Smooth muscle cell (in vitro differentiated cells): ENCODE data around the gene ERAS. TPM values are rescaled to one million over a fixed set of nuclear protein-coding genes. Genes with fewer than 3 reads are reported as not detected.

ENCODE experiments used
- DNase-seq: peaks from one replicate; lab custom pipeline; 2025; ENCODE audit not compliant: unreplicated experiment; lab: John Stamatoyannopoulos, UW
- H2AFZ ChIP-seq: fragments of 200-600 bp; sonication (generic); 2 replicates; pipeline ENCODE4 v1.6.0; 2016; ENCODE audit warnings: antibody characterized with exemption, low read depth, mild to moderate bottlenecking
- H3F3A ChIP-seq: fragments of 200-600 bp; sonication (generic); 2 replicates; pipeline ENCODE4 v1.6.0; 2017; ENCODE audit warnings: antibody characterized with exemption, low read depth
- H3K27ac ChIP-seq: fragments of 200-600 bp; sonication (generic); 2 replicates; pipeline ENCODE4 v1.5.1; 2016; ENCODE audit warnings: low read depth, mild to moderate bottlenecking
- H3K27me3 ChIP-seq: fragments of 200-600 bp; sonication (generic); 2 replicates; pipeline ENCODE4 v1.6.1; 2016; ENCODE audit warnings: low read depth, mild to moderate bottlenecking
- H3K36me3 ChIP-seq: fragments of 200-600 bp; sonication (generic); 2 replicates; pipeline ENCODE4 v1.5.1; 2016; ENCODE audit warnings: low read depth
- H3K4me1 ChIP-seq: fragments of 200-600 bp; sonication (generic); 2 replicates; pipeline ENCODE4 v1.5.1; 2016; ENCODE audit warnings: low read depth
- H3K4me2 ChIP-seq: fragments of 200-600 bp; sonication (generic); 2 replicates; pipeline ENCODE4 v1.6.0; 2016; ENCODE audit warnings: mild to moderate bottlenecking
- H3K4me3 ChIP-seq: fragments of 200-600 bp; sonication (generic); 2 replicates; pipeline ENCODE4 v1.5.1; 2016; ENCODE audit warnings: mild to moderate bottlenecking
- H3K79me2 ChIP-seq: fragments of 200-600 bp; sonication (generic); 2 replicates; pipeline ENCODE4 v1.6.0; 2016; ENCODE audit warnings: low read depth, mild to moderate bottlenecking
- H3K9ac ChIP-seq: fragments of 200-600 bp; sonication (generic); 2 replicates; pipeline ENCODE4 v1.6.0; 2016; ENCODE audit warnings: low read depth
- H3K9me3 ChIP-seq: fragments of 200-600 bp; sonication (generic); replicated peaks from 2 replicates; pipeline ENCODE4 v1.5.1; 2016; ENCODE audit warnings: low read depth
- H4K20me1 ChIP-seq: fragments of 200-600 bp; sonication (generic); 2 replicates; pipeline ENCODE4 v1.6.0; 2016; ENCODE audit warnings: low read depth
- WGBS: methylation state at CpG from one replicate; pipeline ENCODE4 v1.1.7; 2016; ENCODE audit warnings: low lambda C conversion rate; 5-methylcytosine and 5-hydroxymethylcytosine counted together
- polyA plus RNA-seq: library from polyadenylated mRNA; unstranded; fragments of >200 nt; fragmentation: Nextera tagmentation; extraction: Ambion mirVana; gene quantifications from 2 replicates; pipeline ENCODE4 v1.2.1, GENCODE V29; 2016
- total RNA-seq: library from RNA; depleted of rRNA; stranded (reverse); fragments of >200 nt; gene quantifications from 2 replicates; pipeline ENCODE4 v1.2.3, GENCODE V29; 2014
- TF ChIP-seq, protein P1 (sequence below): fragments of 200-600 bp; sonication (generic); IDR thresholded peaks from 2 replicates; pipeline ENCODE4 v1.5.1; 2017; ENCODE audit warnings: borderline replicate concordance, mild to moderate bottlenecking, antibody characterized with exemption; ENCODE audit not compliant: insufficient read depth, poor library complexity, severe bottlenecking

The ERAS gene
- total and polyA plus RNA-seq, 2 experiments from 2014 or later: not detected

DNA sequence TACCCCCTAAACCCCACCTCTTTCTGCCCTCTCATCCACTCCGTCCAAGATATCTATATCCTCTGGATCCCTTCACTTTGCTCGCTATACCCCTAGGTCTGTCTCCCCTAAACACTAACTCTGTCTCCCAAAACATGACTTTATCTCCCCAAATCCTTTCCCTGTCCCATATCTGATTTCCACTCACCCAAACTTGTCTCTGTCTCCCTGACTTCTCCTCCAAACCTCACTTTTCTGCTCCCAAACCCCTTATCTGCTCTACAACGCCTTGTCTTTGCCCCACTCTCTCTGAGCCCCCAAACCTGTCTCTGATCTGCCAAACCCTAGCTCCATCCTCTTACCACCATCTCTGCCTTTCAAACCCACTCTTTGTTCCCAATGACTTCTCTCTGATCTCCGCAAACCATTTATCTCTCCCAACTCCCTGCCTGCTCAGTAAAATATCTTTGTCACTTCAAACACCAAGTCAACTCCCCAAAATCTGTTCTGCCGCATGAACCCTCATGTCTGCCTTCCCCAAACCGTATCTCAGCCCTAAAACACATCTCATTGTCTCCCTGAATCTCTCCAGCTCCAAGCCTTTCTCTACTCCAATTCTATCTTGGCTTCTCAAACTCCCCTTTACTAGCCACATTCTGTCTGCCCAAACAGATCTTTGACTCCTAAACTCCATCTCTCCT, 39.3 kb upstream of the ERAS start:
- Histone ChIP-seq H4K20me1 (no peaks in the 10 kb centered on the region), H3K36me3 (no peaks in the 10 kb centered on the region), H3K27me3 (no peaks in the 10 kb centered on the region), H3K4me2 (no peak overlapping the region), H2AFZ (no peak overlapping the region), H3F3A (no peaks in the 10 kb centered on the region), H3K9ac (no peak overlapping the region), H3K4me1 (no peaks in the 10 kb centered on the region), H3K9me3 (no peaks in the 10 kb centered on the region), H3K79me2 (no peaks in the 10 kb centered on the region), H3K4me3 (no peak overlapping the region), H3K27ac (no peak overlapping the region)
- DNase-seq: no peak
- TF ChIP-seq, protein P1, sequence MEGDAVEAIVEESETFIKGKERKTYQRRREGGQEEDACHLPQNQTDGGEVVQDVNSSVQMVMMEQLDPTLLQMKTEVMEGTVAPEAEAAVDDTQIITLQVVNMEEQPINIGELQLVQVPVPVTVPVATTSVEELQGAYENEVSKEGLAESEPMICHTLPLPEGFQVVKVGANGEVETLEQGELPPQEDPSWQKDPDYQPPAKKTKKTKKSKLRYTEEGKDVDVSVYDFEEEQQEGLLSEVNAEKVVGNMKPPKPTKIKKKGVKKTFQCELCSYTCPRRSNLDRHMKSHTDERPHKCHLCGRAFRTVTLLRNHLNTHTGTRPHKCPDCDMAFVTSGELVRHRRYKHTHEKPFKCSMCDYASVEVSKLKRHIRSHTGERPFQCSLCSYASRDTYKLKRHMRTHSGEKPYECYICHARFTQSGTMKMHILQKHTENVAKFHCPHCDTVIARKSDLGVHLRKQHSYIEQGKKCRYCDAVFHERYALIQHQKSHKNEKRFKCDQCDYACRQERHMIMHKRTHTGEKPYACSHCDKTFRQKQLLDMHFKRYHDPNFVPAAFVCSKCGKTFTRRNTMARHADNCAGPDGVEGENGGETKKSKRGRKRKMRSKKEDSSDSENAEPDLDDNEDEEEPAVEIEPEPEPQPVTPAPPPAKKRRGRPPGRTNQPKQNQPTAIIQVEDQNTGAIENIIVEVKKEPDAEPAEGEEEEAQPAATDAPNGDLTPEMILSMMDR: no peak
- WGBS: 70% methylated on average over 6 of the region's 6 CpGs

DNA sequence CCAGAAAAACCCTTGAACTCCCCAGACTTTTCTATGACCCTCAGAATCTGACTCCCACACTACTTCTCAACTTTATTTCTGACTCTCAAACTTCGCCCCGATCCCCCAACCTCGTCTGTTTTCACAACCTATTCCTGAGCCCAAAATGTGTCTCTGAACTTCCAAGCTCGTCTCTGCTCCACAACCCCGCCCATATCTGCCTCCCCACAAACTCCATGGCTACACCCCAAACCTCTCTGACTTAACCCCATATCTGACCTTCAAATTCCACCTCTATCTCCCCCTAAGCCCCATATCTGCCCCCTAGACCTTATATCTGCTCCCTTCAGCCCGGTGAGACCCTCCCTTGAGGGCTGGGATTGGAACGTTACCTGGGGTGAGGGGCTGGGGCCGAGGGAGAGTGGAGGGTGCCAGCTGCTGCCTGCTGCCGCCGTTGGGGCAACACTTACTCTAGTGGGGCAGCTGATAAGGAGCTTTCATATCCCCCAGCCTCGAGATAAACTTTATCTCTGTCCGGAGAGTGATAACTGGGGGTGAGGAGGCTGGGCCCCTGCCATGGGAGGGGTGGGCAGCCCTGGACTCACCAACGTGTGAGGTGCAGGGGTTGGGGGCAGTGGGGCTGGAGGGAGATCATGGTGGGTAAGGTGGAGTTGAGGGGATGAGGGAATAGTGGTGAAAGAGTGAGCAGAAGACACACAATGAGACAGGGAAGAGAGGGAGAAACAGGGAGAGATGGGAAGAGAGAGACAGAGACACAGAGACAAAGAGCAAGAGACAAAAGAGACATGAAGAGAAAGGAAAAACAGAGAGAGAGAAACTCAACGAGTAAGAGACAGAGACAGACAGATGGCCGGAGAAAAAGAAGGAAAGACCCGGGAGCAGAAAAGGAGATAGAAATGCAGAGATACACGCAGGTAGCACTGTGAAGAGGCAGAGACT, 38.5 kb upstream of the ERAS start:
- Histone ChIP-seq H4K20me1 (no peaks in the 10 kb centered on the region), H3K27ac (no peak overlapping the region), H3K36me3 (no peaks in the 10 kb centered on the region), H3K4me2 (no peak overlapping the region), H3K4me3 (no peak overlapping the region), H3K79me2 (no peaks in the 10 kb centered on the region), H3K9me3 (no peaks in the 10 kb centered on the region), H3F3A (no peaks in the 10 kb centered on the region), H3K4me1 (no peaks in the 10 kb centered on the region), H3K27me3 (no peaks in the 10 kb centered on the region), H3K9ac (no peak overlapping the region), H2AFZ (no peak overlapping the region)
- 70% methylated on average over 14 of the region's 17 CpGs for WGBS
- no peak for DNase-seq
- TF ChIP-seq, protein P1: no peak

DNA sequence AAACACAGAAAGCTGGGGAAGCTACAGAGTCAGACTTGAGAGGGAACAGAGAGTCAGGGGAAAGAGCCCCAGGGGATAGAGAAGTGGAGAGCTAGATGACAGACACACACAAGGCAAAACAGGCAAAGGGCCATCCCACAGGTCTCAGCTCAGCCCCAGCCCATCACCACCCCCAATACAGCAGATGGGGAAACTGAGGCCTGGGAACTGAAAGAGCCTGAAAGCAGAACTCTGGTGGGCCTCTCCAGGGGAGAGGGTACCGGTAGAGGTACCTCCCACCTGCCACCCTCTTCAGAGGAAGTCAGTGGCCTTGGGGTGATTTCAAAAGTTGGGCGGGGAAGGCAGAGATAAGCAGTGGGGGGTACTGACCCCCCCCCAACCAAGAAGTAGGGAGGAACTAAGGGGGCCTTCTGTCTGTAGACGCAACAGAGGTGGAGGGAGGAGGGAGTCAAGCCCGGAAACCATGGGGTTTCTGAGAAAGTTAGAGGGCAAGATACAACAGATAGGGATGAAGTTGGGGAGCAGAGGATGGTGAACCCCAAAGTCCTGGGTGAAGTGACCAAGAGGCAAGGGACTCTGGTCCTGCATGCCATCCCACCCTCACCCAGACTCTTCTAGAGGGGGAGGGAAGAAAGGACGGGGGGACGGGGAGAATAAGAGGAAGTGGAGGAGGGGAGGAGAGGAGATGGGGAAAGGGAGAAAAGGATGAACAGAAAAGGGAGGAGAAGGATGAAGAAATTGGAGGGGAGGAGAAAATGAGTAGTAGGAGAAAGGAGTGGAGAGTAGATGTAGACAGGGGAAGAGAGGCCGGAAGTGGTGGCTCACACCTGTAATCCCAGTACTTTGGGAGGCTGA, 36.7 kb upstream of the ERAS start:
- Histone ChIP-seq H3K4me3 (no peak overlapping the region), H3K4me1 (no peaks in the 10 kb centered on the region), H3K9ac (no peak overlapping the region), H3K79me2 (no peaks in the 10 kb centered on the region), H4K20me1 (no peaks in the 10 kb centered on the region), H3K27me3 (no peaks in the 10 kb centered on the region), H3F3A (no peaks in the 10 kb centered on the region), H3K9me3 (no peaks in the 10 kb centered on the region), H3K4me2 (no peak overlapping the region), H3K27ac (no peak overlapping the region), H3K36me3 (no peaks in the 10 kb centered on the region), H2AFZ (no peak overlapping the region)
- TF ChIP-seq, protein P1: no peak
- DNase-seq: no peak
- WGBS: 88% methylated on average over 5 of the region's 7 CpGs
